H9 (cell line): ENCODE data around the gene ADAMTS17. TPM values are rescaled to one million over a fixed set of nuclear protein-coding genes. Genes with fewer than 3 reads are reported as not detected.

Experiments
- DNase-seq: peaks from one replicate; pipeline ENCODE4 v3.0.0-alpha.2; 2017
- H2AFZ ChIP-seq: one replicate; pipeline ENCODE4 v1.6.1; 2013; ENCODE audit warnings: mild to moderate bottlenecking, low read length, control low read depth, moderate library complexity
- H2AK5ac ChIP-seq: 2 replicates; pipeline ENCODE4 v1.6.1; 2013; ENCODE audit warnings: low read length, control low read depth, mixed read lengths; ENCODE audit not compliant: insufficient read length
- H2BK120ac ChIP-seq: one replicate; pipeline ENCODE4 v1.6.1; 2013; ENCODE audit warnings: low read depth, mild to moderate bottlenecking, low read length, control low read depth, inconsistent platforms; ENCODE audit not compliant: poor library complexity, severe bottlenecking
- H2BK12ac ChIP-seq: 2 replicates; pipeline ENCODE4 v1.6.1; 2013; ENCODE audit warnings: low read length, control low read depth, mixed read lengths, low read depth; ENCODE audit not compliant: insufficient read length
- H2BK15ac ChIP-seq: 2 replicates; pipeline ENCODE4 v1.6.1; 2013; ENCODE audit warnings: low read depth, low read length, control low read depth
- H2BK20ac ChIP-seq: one replicate; pipeline ENCODE4 v1.6.1; 2013; ENCODE audit warnings: low read depth, mild to moderate bottlenecking, low read length, control low read depth, inconsistent platforms; ENCODE audit not compliant: poor library complexity, severe bottlenecking
- H2BK5ac ChIP-seq: 2 replicates; pipeline ENCODE4 v1.6.1; 2013; ENCODE audit warnings: low read length, control low read depth, mixed read lengths; ENCODE audit not compliant: insufficient read length
- H3K14ac ChIP-seq: 2 replicates; pipeline ENCODE4 v1.6.1; 2013; ENCODE audit warnings: low read length, control low read depth; ENCODE audit not compliant: insufficient read depth
- H3K18ac ChIP-seq: 2 replicates; pipeline ENCODE4 v1.6.1; 2013; ENCODE audit warnings: low read depth, mild to moderate bottlenecking, mixed read lengths, low read length, control low read depth; ENCODE audit not compliant: insufficient read length
- H3K23ac ChIP-seq: 2 replicates; pipeline ENCODE4 v1.6.1; 2013; ENCODE audit warnings: low read length, control low read depth, mixed read lengths, low read depth; ENCODE audit not compliant: insufficient read length
- H3K23me2 ChIP-seq: 2 replicates; pipeline ENCODE4 v1.6.1; 2013; ENCODE audit warnings: low read depth, mild to moderate bottlenecking, mixed read lengths, low read length, control low read depth; ENCODE audit not compliant: insufficient read length, poor library complexity, severe bottlenecking
- H3K27ac ChIP-seq: 2 replicates; pipeline ENCODE4 v1.5.1; 2013; ENCODE audit warnings: low read length, control low read depth, mixed read lengths, low read depth; ENCODE audit not compliant: insufficient read length
- H3K27me3 ChIP-seq: 2 replicates; pipeline ENCODE4 v1.6.1; 2013; ENCODE audit warnings: low read length, control low read depth, inconsistent platforms; ENCODE audit not compliant: insufficient read depth
- H3K4ac ChIP-seq: 2 replicates; pipeline ENCODE4 v1.6.1; 2013; ENCODE audit warnings: low read depth, mild to moderate bottlenecking, control low read depth, inconsistent platforms, low read length, moderate library complexity
- H3K4me1 ChIP-seq: 2 replicates; pipeline ENCODE4 v1.6.1; 2013; ENCODE audit warnings: low read length, control low read depth, inconsistent platforms; ENCODE audit not compliant: insufficient read depth
- H3K4me2 ChIP-seq: 2 replicates; pipeline ENCODE4 v1.6.1; 2013; ENCODE audit warnings: low read length, control low read depth, mixed read lengths; ENCODE audit not compliant: insufficient read length, insufficient read depth
- H3K56ac ChIP-seq: 2 replicates; pipeline ENCODE4 v1.6.1; 2013; ENCODE audit warnings: low read depth, mild to moderate bottlenecking, mixed read lengths, low read length, control low read depth; ENCODE audit not compliant: insufficient read length
- H3K79me1 ChIP-seq: 2 replicates; pipeline ENCODE4 v1.6.1; 2013; ENCODE audit warnings: low read depth, mild to moderate bottlenecking, moderate library complexity, low read length, control low read depth, inconsistent platforms; ENCODE audit not compliant: insufficient read depth, poor library complexity, severe bottlenecking
- H3K79me2 ChIP-seq: 2 replicates; pipeline ENCODE4 v1.6.1; 2013; ENCODE audit warnings: low read length, control low read depth, inconsistent platforms; ENCODE audit not compliant: insufficient read depth
- H3K9ac ChIP-seq: 2 replicates; pipeline ENCODE4 v1.6.1; 2013; ENCODE audit warnings: low read length, control low read depth, mixed read lengths; ENCODE audit not compliant: insufficient read length; ENCODE audit errors: extremely low read depth
- H3K9me3 ChIP-seq: one replicate; pipeline ENCODE4 v1.6.1; 2013; ENCODE audit warnings: low read depth, low read length, inconsistent platforms; ENCODE audit not compliant: control insufficient read depth
- H3T11ph ChIP-seq: one replicate; pipeline ENCODE4 v1.6.1; 2013; ENCODE audit warnings: mild to moderate bottlenecking, low read length, control low read depth, inconsistent platforms
- H4K20me1 ChIP-seq: one replicate; pipeline ENCODE4 v1.6.1; 2013; ENCODE audit not compliant: control insufficient read depth, insufficient read length, insufficient read depth
- H4K5ac ChIP-seq: 2 replicates; pipeline ENCODE4 v1.6.1; 2013; ENCODE audit warnings: low read depth, mild to moderate bottlenecking, mixed read lengths, low read length, control low read depth; ENCODE audit not compliant: insufficient read length
- H4K8ac ChIP-seq: replicated peaks from 2 replicates; pipeline ENCODE4 v1.6.1; 2013; ENCODE audit warnings: low read length, control low read depth, mixed read lengths, low read depth; ENCODE audit not compliant: insufficient read length
- H4K91ac ChIP-seq: 2 replicates; pipeline ENCODE4 v1.6.1; 2013; ENCODE audit warnings: low read depth, mild to moderate bottlenecking, moderate library complexity, mixed read lengths, low read length, control low read depth; ENCODE audit not compliant: insufficient read length
- H3K27ac Mint-ChIP-seq, 3 experiments: 2 replicates in 2 of 3; 3 replicates in 1 of 3; pipeline ENCODE4 v1.8.0; 2020 to 2021; ENCODE audit warnings: mixed read lengths in 3 of 3, mild to moderate bottlenecking in 1 of 3, moderate library complexity in 1 of 3
- H3K27me3 Mint-ChIP-seq: 2 replicates; pipeline ENCODE4 v1.8.0; 2021; ENCODE audit warnings: low read depth, mild to moderate bottlenecking, moderate library complexity, mixed read lengths
- H3K36me3 Mint-ChIP-seq, 3 experiments: 2 replicates in 2 of 3; 3 replicates in 1 of 3; pipeline ENCODE4 v1.8.0; 2020 to 2021; ENCODE audit warnings: low read depth in 3 of 3, mixed read lengths in 3 of 3; ENCODE audit not compliant: insufficient read depth in 1 of 3
- H3K4me1 Mint-ChIP-seq, 2 experiments: 2 replicates each; pipeline ENCODE4 v1.8.0; 2020; ENCODE audit warnings: mixed read lengths in 2 of 2
- H3K4me3 Mint-ChIP-seq, 2 experiments: 2 replicates in 1 of 2; 3 replicates in 1 of 2; pipeline ENCODE4 v1.8.0; 2020 to 2021; ENCODE audit warnings: mild to moderate bottlenecking in 2 of 2, mixed read lengths in 2 of 2, moderate library complexity in 1 of 2
- H3K9me3 Mint-ChIP-seq, 2 experiments: 2 replicates in 1 of 2; 3 replicates in 1 of 2; pipeline ENCODE4 v1.8.0; 2020; ENCODE audit warnings: mild to moderate bottlenecking in 2 of 2, mixed read lengths in 2 of 2, moderate library complexity in 1 of 2
- CTCF ChIP-seq: fragments of 200-600 bp; sonication (generic); conservative IDR thresholded peaks from 3 replicates; pipeline ENCODE4 v1.8.0; 2021; ENCODE audit warnings: antibody characterized with exemption, mild to moderate bottlenecking
- WGBS: extraction: QIAGEN DNeasy Blood & Tissue Kit; methylation state at CpG from one replicate; pipeline ENCODE4 v1.1.7; 2013; ENCODE audit warnings: missing lambda C conversion rate, low lambda C conversion rate, mixed read lengths; ENCODE audit not compliant: insufficient read length; ENCODE audit errors: extremely low coverage; 5-methylcytosine and 5-hydroxymethylcytosine counted together
- total RNA-seq: library from RNA; stranded (reverse); gene quantifications from 2 replicates; pipeline ENCODE4 v1.2.1, GENCODE V29; 2021

The ADAMTS17 gene
- total RNA-seq, 1 experiment from 2014 or later: 2.9 TPM

GRCh38 chr15:100019601-100020000 lies 322.2 kb downstream of the ADAMTS17 start:
- Histone ChIP-seq H3K23ac (no peak overlapping the region), H2BK12ac (no peak overlapping the region), H3K79me1 (no peaks in the 10 kb centered on the region), H4K91ac (no peak overlapping the region), H3K79me2 (no peaks in the 10 kb centered on the region), H3K23me2 (no peaks in the 10 kb centered on the region), H3K4me1 (no peaks in the 10 kb centered on the region), H4K5ac (no peak overlapping the region), H3K9me3 (no peaks in the 10 kb centered on the region), H2BK15ac (no peak overlapping the region), H3K18ac (no peak overlapping the region), H3K9ac (no peak overlapping the region), H2BK5ac (no peak overlapping the region), H3T11ph (no peak overlapping the region), H4K8ac (no peak overlapping the region), H2AFZ (no peak overlapping the region), H2BK120ac (no peak overlapping the region), H3K4me2 (no peak overlapping the region), H3K4ac (no peak overlapping the region), H3K14ac (no peak overlapping the region), H3K27ac (no peak overlapping the region), H4K20me1 (no peaks in the 10 kb centered on the region), H3K27me3 (no peaks in the 10 kb centered on the region), H3K56ac (no peak overlapping the region), H2BK20ac (no peak overlapping the region), H2AK5ac (no peak overlapping the region)
- H3K27ac Mint-ChIP-seq: peak overlapping the region in 1 of 3 experiments; percentile 21; a peak in 2 of 7 replicates
- no peak overlapping the region for H3K4me3 Mint-ChIP-seq
- peaks cover 13 to 22% of the 10 kb centered on the region in 2 experiments for H3K4me1 Mint-ChIP-seq
- H3K36me3 Mint-ChIP-seq: peaks cover 0 to 14% (median 3%) of the 10 kb centered on the region in 3 experiments; a peak in 3 of 7 replicates
- no CpG with 5 or more reads among the region's 6 CpGs for WGBS
- TF ChIP-seq CTCF: no peak
- no peak for DNase-seq
- no peaks in the 10 kb centered on the region; the same call in none of the 2 replicates for H3K27me3 Mint-ChIP-seq
- H3K9me3 Mint-ChIP-seq: peaks cover 0 to 8% of the 10 kb centered on the region in 2 experiments; a peak in 1 of 5 replicates
